HG02798 (cell line): ENCODE measurements around the gene DCK.
"Not testable (repeated sequence)": the region's sequence is repeated elsewhere in the genome, so short reads cannot be mapped to it uniquely, and the experiment has no call there.

Source experiments
- ATAC-seq: cut with Tn5 transposase; IDR thresholded peaks from one replicate; pipeline ENCODE4 v1.9.1; 2021; ENCODE audit warnings: mild to moderate bottlenecking; ENCODE audit not compliant: unreplicated experiment, poor library complexity

DCK gene

DNA sequence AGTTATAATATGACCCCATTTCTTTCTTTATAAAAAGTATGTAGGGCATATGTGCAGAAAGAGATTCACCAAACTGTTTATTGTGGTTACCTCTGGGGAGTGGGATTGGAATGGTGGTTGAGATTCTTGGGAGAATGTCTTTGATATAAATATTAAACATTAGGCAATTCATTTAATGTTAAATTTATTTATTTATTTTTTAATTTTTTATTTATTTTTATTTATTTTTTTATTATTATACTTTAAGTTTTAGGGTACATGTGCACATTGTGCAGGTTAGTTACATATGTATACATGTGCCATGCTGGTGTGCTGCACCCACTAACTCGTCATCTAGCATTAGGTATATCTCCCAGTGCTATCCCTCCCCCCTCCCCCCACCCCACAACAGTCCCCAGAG lies 60.2 kb downstream of the DCK start:
- not testable (repeated sequence) for ATAC-seq

DNA sequence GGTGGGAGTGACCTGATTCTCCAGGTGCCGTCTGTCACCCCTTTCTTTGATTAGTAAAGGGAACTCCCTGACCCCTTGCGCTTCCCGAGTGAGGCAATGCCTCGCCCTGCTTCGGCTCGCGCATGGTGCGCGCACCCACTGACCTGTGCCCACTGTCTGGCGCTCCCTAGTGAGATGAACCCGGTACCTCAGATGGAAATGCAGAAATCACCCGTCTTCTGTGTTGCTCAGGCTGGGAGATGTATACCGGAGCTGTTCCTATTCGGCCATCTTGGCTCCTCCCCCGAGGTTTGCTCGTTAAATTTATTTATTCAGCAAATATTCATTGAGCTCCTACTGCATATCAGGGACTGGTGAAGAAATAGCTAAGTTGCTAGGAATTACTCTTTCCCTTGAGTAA lies 66.1 kb downstream of the DCK start:
- ATAC-seq: not testable (repeated sequence)

DNA sequence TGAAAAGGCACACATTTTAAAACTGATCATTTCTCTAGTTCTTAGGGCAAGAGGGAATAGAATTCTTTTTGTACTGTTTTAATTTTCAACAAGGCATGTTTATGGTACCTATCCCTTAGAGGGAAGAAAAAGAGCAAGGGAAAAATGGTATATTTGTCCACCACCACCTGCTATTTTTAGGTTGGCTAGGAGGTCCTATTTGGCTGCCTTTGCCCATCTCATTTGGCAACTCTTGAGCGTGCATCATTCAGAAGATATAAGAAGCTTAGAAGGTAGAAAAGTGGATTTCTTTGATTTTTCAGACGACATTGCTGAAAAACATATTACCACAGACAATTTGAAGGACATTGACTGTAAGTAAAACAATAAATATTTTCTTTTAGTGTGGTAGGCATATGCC lies 69.0 kb downstream of the DCK start:
- ATAC-seq: no peak

DNA sequence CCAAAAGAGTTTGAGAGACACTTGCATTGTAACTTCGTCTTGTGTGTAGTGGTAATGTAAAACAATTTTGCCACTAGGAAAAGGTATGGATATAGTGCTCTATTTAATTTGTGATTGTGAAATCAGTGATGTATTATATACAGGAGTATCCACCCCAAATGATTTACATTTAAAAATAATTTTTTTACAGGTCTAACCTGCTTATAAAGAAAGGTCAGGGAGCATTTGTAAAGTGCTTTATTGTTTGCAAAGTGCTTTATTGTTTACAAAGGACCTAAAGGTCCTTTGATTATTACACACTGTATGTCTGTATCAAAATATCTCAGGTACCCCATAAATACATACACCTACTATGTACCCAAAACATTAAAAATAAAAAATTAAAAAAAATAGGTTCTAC lies 70.3 kb downstream of the DCK start:
- no peak for ATAC-seq

DNA sequence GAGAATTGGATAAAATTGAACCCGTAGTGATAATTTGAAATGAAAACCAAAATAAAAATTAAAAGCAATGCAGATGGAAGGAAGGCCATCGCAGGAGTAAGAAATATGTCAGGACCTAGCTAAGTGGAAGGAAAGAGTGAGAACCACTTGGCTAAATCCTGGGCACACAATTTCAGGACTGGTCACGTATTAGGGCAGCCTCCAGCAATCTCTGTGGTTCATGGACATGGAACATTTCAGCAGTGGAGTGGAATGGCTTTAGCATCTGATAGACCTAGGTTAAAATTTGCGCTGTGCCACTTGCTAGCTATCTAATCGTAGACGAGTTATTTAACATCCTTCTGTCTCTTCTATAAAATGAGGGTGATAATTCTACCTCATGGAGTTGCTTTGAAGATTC lies 71.1 kb downstream of the DCK start:
- ATAC-seq: no peak

DNA sequence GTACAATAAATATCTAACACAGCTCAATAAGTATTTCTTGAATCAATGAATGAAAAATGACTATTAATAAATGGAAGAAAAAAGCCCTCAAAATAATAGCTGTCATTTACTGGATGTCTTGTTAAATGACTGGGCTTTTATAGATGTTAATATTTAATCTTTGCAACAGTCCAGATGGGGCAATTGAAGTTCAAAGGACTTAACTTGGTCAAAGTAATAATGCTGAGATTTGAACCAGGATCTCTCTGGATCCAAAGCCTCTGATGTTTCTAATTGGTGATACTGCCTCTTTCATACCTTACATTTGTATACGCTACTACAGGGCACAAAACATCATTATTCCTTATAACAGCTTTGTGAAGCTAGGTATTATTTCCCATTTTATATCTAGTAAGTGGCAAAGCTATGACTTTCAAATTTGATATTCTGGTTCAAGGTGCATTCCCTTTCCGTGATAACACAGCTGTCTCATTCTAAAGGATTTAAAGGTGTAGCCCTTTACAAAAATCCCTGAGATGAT lies 72.6 kb downstream of the DCK start:
- ATAC-seq: no peak

DNA sequence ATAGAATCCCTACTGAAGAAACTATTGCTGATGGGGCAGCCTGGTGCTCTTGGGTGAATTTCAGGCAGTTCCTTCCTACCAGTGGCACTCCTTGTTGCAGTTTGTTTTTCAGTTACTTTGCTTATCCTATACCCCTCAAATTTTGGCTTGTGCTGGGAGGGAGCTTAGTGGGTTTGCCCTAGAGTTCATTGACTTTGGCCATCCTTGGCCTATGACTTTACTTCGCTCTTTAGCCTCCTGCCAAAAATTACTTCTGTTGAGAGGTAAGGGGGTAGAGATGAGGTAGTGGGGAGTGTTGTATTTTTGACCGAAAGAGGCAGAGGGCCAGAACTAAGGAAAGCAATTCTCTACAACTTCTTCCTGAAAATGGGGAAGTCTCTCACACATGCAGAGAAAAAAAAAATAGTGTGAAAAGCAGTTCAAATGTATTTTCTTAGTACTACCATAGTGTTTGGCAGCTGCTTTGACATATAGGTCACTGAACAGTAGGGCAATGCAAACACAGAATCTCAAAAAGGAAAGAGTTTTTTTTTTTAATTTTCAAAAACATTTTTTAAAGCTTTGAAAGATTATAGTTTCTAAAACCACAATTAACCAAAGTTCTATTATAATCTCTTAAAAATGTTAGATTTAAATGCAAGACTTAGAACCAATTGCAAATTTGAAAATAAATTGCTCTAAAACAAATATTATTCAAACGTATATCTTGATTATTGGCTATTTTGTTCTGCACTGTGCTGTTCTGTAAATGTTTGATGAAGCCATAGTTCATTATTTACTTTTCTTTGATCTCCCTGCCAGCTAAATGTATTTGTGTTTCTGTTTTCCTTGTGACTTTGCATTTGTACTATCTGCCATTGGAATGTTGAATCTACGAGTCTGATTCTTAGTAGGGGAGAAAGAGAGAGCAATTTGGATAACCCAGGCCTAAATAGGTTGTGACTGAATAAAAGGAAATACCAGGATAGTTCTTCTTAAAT lies 73.6 kb downstream of the DCK start:
- no peak for ATAC-seq

DNA sequence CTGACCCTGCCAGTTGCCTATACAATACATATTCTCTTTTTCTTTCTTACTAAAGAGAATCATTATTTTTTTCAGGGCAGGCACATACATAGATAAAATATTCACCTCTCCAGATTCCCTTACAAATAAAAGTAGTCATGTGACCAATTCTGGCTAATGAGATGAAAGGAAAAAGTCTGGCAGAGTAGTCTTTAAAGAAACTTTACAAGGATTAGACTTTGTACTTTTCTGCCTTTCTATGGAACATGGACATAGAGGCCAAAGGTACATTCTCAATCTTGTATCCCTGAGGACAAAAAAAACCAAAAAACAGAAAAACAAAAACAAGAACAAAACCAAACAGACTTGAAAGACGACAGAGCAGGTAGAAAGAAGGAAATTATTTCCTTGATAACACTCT lies 75.6 kb downstream of the DCK start:
- ATAC-seq: no peak

DNA sequence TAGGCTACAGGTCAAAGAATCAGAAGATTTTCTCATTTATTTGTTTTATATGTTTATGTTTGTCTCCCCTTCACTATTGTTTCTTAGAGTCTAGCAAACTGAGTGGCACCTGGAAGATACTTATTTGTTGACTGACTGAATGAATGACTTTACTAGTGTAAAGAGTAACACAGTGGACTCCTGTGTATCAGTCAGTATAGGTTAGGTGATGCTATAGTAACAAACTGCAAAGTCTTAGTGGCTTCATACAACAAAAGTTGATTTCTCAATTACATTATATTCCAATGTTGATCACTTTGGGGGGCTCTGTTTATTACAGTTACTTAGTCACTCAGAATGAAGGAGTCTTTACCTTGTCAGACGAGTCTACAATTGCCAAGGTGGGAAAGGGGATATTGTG lies 76.6 kb downstream of the DCK start:
- no peak for ATAC-seq

DNA sequence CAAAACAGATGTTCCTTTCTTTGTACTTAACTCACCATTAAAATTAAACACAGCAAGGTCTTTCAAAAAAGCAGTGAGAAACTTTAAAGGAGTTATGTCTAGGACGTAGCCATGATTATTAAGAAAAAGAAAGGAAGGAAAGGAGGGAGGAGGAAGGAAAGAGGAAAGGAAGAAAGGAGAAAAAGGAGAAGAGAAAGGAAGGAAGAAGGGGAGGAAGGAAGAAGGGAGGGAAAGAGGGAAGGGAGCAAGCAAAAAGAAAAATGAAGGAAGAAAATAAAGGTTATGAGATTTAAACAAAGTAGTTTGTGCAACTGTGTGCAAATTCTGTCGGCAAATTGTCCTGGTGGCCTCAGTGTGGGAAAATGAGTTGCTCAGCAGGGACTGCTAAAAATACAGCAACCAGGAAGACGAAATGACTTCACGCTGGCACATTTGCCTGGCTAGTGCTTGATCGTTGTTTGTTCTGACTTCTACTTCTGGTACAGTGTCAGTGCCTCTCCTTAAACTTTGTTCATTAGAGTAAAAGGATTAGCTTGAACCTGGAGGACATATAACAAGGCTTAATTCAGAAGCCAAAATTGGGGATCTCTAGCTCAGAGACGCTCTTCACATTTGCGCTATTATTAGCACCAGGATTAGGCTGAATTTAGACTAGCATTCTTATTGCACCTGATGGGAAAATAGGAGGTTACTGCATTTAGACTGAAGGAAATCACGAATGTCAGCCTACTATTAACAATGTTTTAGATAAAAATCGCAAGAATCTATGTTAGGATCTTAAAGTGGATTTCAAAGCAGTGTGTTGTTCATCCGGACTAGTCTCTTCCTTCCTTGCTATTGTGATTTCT lies 81.2 kb downstream of the DCK start:
- ATAC-seq: no peak
